GM10266 (cell line): Measurements from ENCODE around the gene TAS2R7.
"Not testable (repeated sequence)": the region's sequence is repeated elsewhere in the genome, so short reads cannot be mapped to it uniquely, and the experiment has no call there.

Source experiments
- DNase-seq: peaks from one replicate; pipeline ENCODE4 v3.0.0; 2012; ENCODE audit errors: extremely low spot score
- CTCF ChIP-seq: IDR thresholded peaks from 2 replicates; pipeline ENCODE4 v1.5.1; 2012; ENCODE audit warnings: mild to moderate bottlenecking, low read depth; ENCODE audit not compliant: control insufficient read depth, insufficient read depth; ENCODE audit errors: missing control alignments

The TAS2R7 gene

GRCh38 chr12:10826258-10826657 lies 23.8 kb upstream of the TAS2R7 start, which contains the start of gene TAS2R10:
Gene TAS2R10 (minus strand): TSS chr12:10826358. CDS start chr12:10826269, 89 bp downstream.
- TF ChIP-seq CTCF = no peak
- DNase-seq = no peak

DNA sequence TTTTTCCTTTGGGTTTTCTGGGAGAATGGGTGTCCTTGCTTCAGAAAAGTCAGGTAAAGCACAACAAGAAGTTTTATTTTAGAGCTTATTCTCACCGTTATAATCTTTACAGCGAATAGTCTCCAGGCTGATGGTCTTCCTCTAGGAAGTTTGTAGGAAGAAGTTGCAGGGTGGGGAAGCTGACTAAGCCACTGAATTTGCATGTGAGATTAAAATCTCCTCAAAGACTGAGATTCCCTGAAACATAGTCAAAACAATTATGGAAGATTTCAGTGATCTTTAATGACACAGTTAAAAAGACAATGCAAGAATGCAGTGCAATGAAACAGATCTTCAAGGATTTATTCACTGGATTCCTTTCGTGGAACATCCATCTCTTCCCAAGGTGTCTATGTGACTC lies 22.5 kb upstream of the TAS2R7 start:
- DNase-seq = no peak
- TF ChIP-seq CTCF = no peak

GRCh38 chr12:10811883-10812536 lies 9.6 kb upstream of the TAS2R7 start:
- no peak for TF ChIP-seq CTCF
- DNase-seq = no peak

DNA sequence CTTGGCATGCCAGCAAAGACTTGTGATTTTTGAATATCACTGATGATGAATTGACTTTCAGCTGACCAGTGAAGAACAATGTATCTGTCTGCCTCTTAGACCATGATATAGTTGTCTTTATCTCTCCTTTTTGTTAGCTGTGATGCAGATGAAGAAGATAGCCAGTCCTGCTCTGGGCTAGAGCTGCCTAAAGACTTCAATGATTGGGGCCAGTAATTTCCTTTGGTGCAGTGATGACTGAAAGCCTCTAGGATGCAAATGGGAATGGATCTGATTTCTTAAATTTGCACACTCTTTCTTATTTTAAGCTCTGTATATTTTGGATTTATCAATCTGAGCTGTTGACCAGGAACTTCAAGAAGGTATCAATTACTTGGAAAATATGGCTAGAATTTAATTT lies 7.6 kb upstream of the TAS2R7 start, which contains the start of gene TAS2R9:
TAS2R9 (minus strand) TSS at position 101 of the 400 bp plus-strand sequence; CDS start at position 8, 93 bp downstream.
- no peak for DNase-seq
- TF ChIP-seq CTCF = no peak

- TF ChIP-seq CTCF = no peak
- no peak for DNase-seq
Measured at GRCh38 chr12:10807186-10807585, 4.8 kb upstream of the TAS2R7 start, which contains the start of gene TAS2R8. Gene TAS2R8 (minus strand): TSS chr12:10807286. CDS start chr12:10806980, 306 bp downstream.

GRCh38 chr12:10801741-10802140 lies 686 bp downstream of the TAS2R7 start:
- TF ChIP-seq CTCF = no peak
- DNase-seq = no peak

DNA sequence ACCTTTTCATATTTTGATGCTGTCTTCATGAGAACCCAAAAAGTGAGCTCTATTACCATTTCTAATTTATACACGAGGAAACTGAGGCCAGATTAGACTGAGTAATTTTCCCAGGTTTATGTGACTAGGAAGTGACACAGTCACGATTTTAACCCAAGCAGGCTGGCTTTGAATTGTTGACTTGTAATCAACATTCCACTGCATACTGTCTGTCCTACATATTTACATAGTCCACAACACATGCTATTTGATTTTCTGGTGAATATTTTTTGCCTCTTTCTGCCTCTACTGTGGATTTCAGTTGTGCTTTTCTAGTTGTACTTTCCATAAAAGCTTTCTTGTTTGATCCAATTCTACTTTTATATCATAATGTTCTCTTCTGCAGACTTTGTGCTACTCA lies 8.2 kb downstream of the TAS2R7 start:
- DNase-seq = no peak
- TF ChIP-seq CTCF = no peak

DNA sequence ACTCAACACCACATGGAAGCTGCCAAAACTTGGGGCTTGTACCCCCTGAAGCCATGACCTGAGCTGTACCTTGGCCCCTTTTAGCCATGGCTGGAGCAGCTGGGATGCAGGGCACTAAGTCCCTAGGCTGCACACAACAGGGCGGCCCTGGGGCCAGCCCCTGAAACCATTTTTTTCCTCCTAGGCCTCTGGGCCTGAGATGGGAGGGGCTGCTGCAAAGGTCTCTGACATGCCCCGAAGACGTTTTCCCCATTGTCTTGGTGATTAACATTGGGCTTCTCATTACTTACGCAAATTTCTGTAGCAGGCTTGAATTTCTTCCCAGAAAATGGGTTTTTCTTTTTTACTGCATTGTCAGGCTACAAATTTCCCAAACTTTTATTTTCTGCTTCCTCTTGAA lies 10.7 kb downstream of the TAS2R7 start:
- DNase-seq = not testable (repeated sequence)
